Urinary bladder (tissue), 4 donors: ENCODE measurements around the gene OR10P1. TPM values are rescaled to one million over a fixed set of nuclear protein-coding genes. Genes with fewer than 3 reads are reported as not detected.
"Not testable (repeated sequence)": the region's sequence is repeated elsewhere in the genome, so short reads cannot be mapped to it uniquely, and the experiment has no call there.

Source experiments
- DNase-seq: peaks from one replicate; pipeline ENCODE4 v3.0.0-alpha.2; 2015; ENCODE audit errors: extremely low spot score
- H3K27ac ChIP-seq: one replicate; pipeline ENCODE4 v1.5.1; 2013; ENCODE audit warnings: low read depth, mild to moderate bottlenecking, moderate library complexity
- H3K36me3 ChIP-seq: one replicate; pipeline ENCODE4 v1.6.1; 2013; ENCODE audit warnings: mild to moderate bottlenecking, moderate library complexity; ENCODE audit not compliant: insufficient read depth
- H3K4me1 ChIP-seq: one replicate; pipeline ENCODE4 v1.6.1; 2013; ENCODE audit warnings: mild to moderate bottlenecking, moderate library complexity; ENCODE audit not compliant: insufficient read depth
- H3K4me3 ChIP-seq: one replicate; pipeline ENCODE4 v1.5.1; 2013; ENCODE audit warnings: low read depth, low read length
- WGBS: extraction: QIAGEN DNeasy Blood & Tissue Kit; methylation state at CpG from one replicate; pipeline ENCODE4 v1.1.7; 2013; 5-methylcytosine and 5-hydroxymethylcytosine counted together
- polyA plus RNA-seq: library from polyadenylated mRNA; stranded (reverse); fragments of 200-250 nt; gene quantifications from one replicate; pipeline ENCODE4 v1.2.3, GENCODE V29; 2013
- total RNA-seq: library from RNA; depleted of rRNA; stranded (reverse); fragments of >200 nt; gene quantifications from one replicate; pipeline ENCODE4 v1.2.3, GENCODE V29; 2014
- donor health status: healthy with polysubstance abuse.
- donor health status: healthy.

Gene OR10P1
- total and polyA plus RNA-seq, 2 donors = not detected

GRCh38 chr12:55636116-55636655, 506 bp upstream of the OR10P1 start:
- Histone ChIP-seq H3K4me3 (no peak overlapping the region), H3K4me1 (no peaks in the 10 kb centered on the region), H3K36me3 (no peaks in the 10 kb centered on the region), H3K27ac (no peak overlapping the region)
- 85% methylated on average over 6 of the region's 6 CpGs for WGBS
- no peak for DNase-seq

GRCh38 chr12:55637467-55637866, 775 bp downstream of the OR10P1 start:
- Histone ChIP-seq H3K36me3 (no peaks in the 10 kb centered on the region), H3K4me3 (no peak overlapping the region), H3K27ac (no peak overlapping the region), H3K4me1 (no peaks in the 10 kb centered on the region)
- WGBS = 88% methylated on average over 15 of the region's 15 CpGs
- DNase-seq = no peak

- Histone ChIP-seq H3K4me1 (no peaks in the 10 kb centered on the region), H3K27ac (no peak overlapping the region), H3K4me3 (no peak overlapping the region), H3K36me3 (no peaks in the 10 kb centered on the region)
- WGBS = 65% methylated on average over 7 of the region's 7 CpGs
- DNase-seq = no peak
These were observed 4.9 kb downstream of the OR10P1 start for GRCh38 chr12:55641595-55641994.

- no peak overlapping the region for H3K27ac ChIP-seq
- H3K4me3 ChIP-seq = no peak overlapping the region
- H3K4me1 ChIP-seq = no peaks in the 10 kb centered on the region
- no peaks in the 10 kb centered on the region for H3K36me3 ChIP-seq
- WGBS = 42% methylated on average over 2 of the region's 2 CpGs
- DNase-seq = no peak
These were observed 5.6 kb downstream of the OR10P1 start for GRCh38 chr12:55642267-55642666.

- DNase-seq = no peak
- H3K36me3 ChIP-seq = no peaks in the 10 kb centered on the region
- no peak overlapping the region for H3K27ac ChIP-seq
- no peak overlapping the region for H3K4me3 ChIP-seq
- no peaks in the 10 kb centered on the region for H3K4me1 ChIP-seq
- WGBS = 66% methylated on average over 7 of the region's 7 CpGs
These were observed 6.0 kb downstream of the OR10P1 start for GRCh38 chr12:55642669-55643068.

- H3K4me1 ChIP-seq = no peaks in the 10 kb centered on the region
- no peak overlapping the region for H3K27ac ChIP-seq
- no peak overlapping the region for H3K4me3 ChIP-seq
- 89% methylated on average over 1 of the region's 1 CpG for WGBS
- DNase-seq = no peak
- no peaks in the 10 kb centered on the region for H3K36me3 ChIP-seq
These were observed 7.9 kb downstream of the OR10P1 start for GRCh38 chr12:55644591-55644990.

- Histone ChIP-seq H3K4me3 (no peak overlapping the region), H3K36me3 (no peaks in the 10 kb centered on the region), H3K4me1 (no peaks in the 10 kb centered on the region), H3K27ac (no peak overlapping the region)
- DNase-seq = no peak
- 91% methylated on average over 5 of the region's 5 CpGs for WGBS
These were observed 10.3 kb downstream of the OR10P1 start for GRCh38 chr12:55647027-55647426.

GRCh38 chr12:55650620-55651298, 14.1 kb downstream of the OR10P1 start:
- not testable (repeated sequence) for H3K27ac ChIP-seq, DNase-seq, H3K4me3 ChIP-seq, H3K36me3 ChIP-seq, H3K4me1 ChIP-seq
- WGBS = 53% methylated on average over 4 of the region's 4 CpGs

GRCh38 chr12:55651299-55651683, 14.6 kb downstream of the OR10P1 start:
- Histone ChIP-seq H3K4me3 (no peak overlapping the region), H3K4me1 (no peaks in the 10 kb centered on the region), H3K27ac (no peak overlapping the region), H3K36me3 (no peaks in the 10 kb centered on the region)
- no peak for DNase-seq
- WGBS = 62% methylated on average over 5 of the region's 5 CpGs

- H3K36me3 ChIP-seq = no peaks in the 10 kb centered on the region
- H3K27ac ChIP-seq = no peak overlapping the region
- H3K4me3 ChIP-seq = no peak overlapping the region
- H3K4me1 ChIP-seq = no peaks in the 10 kb centered on the region
- WGBS = 85% methylated on average over 3 of the region's 3 CpGs
- no peak for DNase-seq
These were observed 15.7 kb downstream of the OR10P1 start for GRCh38 chr12:55652352-55652751.

- Histone ChIP-seq H3K4me1 (no peaks in the 10 kb centered on the region), H3K4me3 (no peak overlapping the region), H3K36me3 (no peaks in the 10 kb centered on the region), H3K27ac (no peak overlapping the region)
- 70% methylated on average over 3 of the region's 3 CpGs for WGBS
- no peak for DNase-seq
These were observed 16.3 kb downstream of the OR10P1 start for GRCh38 chr12:55653031-55653430.

GRCh38 chr12:55654511-55655214, 18.0 kb downstream of the OR10P1 start:
- no peak for DNase-seq
- Histone ChIP-seq H3K4me1 (no peaks in the 10 kb centered on the region), H3K4me3 (no peak overlapping the region), H3K27ac (no peak overlapping the region), H3K36me3 (no peaks in the 10 kb centered on the region)
- WGBS = 90% methylated on average over 17 of the region's 17 CpGs

GRCh38 chr12:55657212-55657611, 20.5 kb downstream of the OR10P1 start:
- Histone ChIP-seq H3K27ac (no peak overlapping the region), H3K36me3 (no peaks in the 10 kb centered on the region), H3K4me3 (no peak overlapping the region), H3K4me1 (no peaks in the 10 kb centered on the region)
- no peak for DNase-seq
- 77% methylated on average over 4 of the region's 4 CpGs for WGBS

GRCh38 chr12:55658212-55658611, 21.5 kb downstream of the OR10P1 start:
- no peaks in the 10 kb centered on the region for H3K36me3 ChIP-seq
- no peak overlapping the region for H3K27ac ChIP-seq
- H3K4me1 ChIP-seq = no peaks in the 10 kb centered on the region
- no peak for DNase-seq
- H3K4me3 ChIP-seq = no peak overlapping the region
- 88% methylated on average over 6 of the region's 6 CpGs for WGBS
